ENCODE results near the gene POLR3E.

DNA sequence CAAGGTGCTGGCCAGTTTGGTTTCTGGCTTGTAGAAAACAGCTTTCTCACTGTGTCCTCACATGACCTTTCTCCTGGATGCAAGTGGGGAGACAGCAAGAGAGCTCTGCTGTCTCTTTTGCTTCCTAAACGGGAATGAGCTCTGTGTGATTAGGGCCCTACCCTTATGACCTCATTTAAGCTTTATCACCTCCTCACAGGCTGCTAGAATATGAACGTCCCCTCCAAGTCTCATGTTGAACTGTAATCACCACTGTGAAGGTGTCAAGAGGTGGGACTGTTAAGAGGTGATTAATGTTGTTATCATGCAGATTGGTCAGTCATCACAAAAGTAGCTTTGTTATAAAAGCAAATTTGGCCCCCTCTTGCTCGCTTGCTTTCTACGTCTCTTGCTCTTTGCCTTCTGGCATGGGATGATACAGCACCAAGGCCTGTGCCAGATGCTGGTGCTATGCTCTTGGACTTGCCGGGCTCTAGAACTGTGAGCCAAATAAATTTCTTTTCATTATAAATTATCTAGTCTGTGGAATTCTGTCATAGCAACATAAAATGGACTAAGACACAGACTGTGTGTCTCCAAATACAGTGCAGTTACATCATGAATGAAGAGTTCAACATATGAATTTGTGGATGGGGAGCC is 14.8 kb upstream of the POLR3E start:
- no peak for TF ChIP-seq CTCF (IDR thresholded peaks at IDR 0.05; ENCODE audit: poor library complexity)
- no peak for TF ChIP-seq EZH2phosphoT487 (IDR thresholded peaks at IDR 0.05; ENCODE audit: low read depth, severe bottlenecking, unreplicated experiment)
